Activated CD8-positive, alpha-beta T cell treated with anti-CD3 and anti-CD28 coated beads for 36 hours (primary cell): Measurements from ENCODE around the gene KRTAP12-4. TPM values are rescaled to one million over a fixed set of nuclear protein-coding genes. Genes with fewer than 3 reads are reported as not detected.

ENCODE experiments used
- ATAC-seq: fragments of 200-7000 bp; cut with Tn5 transposase; one replicate; pipeline ENCODE4 v1.10.0; 2021; ENCODE audit warnings: mild to moderate bottlenecking, moderate library complexity
- CTCF ChIA-PET: fragments of 350-600 bp; sonication (Branson Sonifier 250); formaldehyde crosslinking; loops from one replicate; lab custom pipeline; 2021; ENCODE audit warnings: antibody characterized with exemption; lab: Charles Lee
- POLR2A ChIA-PET: fragments of 350-600 bp; sonication (Branson Sonifier 250); formaldehyde crosslinking; loops from one replicate; lab custom pipeline; 2021; ENCODE audit warnings: antibody characterized with exemption; lab: Charles Lee
- DNase-seq: peaks from one replicate; pipeline ENCODE4 v3.0.0-alpha.2; 2020
- H3K27ac Mint-ChIP-seq: one replicate; pipeline ENCODE4 v1.8.0; 2021; ENCODE audit warnings: mild to moderate bottlenecking, mixed read lengths
- H3K27me3 Mint-ChIP-seq: one replicate; pipeline ENCODE4 v1.8.0; 2021; ENCODE audit warnings: mixed read lengths
- H3K36me3 Mint-ChIP-seq: one replicate; pipeline ENCODE4 v1.8.0; 2021; ENCODE audit warnings: low read depth, mixed read lengths
- H3K4me1 Mint-ChIP-seq: one replicate; pipeline ENCODE4 v1.8.0; 2021; ENCODE audit warnings: low read depth, mixed read lengths
- H3K4me3 Mint-ChIP-seq: one replicate; pipeline ENCODE4 v1.8.0; 2021; ENCODE audit warnings: mild to moderate bottlenecking, moderate library complexity, mixed read lengths
- H3K9me3 Mint-ChIP-seq: one replicate; pipeline ENCODE4 v1.8.0; 2021; ENCODE audit warnings: mixed read lengths
- CTCF ChIP-seq: fragments of 200-600 bp; IDR thresholded peaks from one replicate; pipeline ENCODE4 v1.8.0; 2022; ENCODE audit warnings: antibody characterized with exemption, mild to moderate bottlenecking
- intact Hi-C: fragments of 100-400 bp; cut with micrococcal nuclease; formaldehyde crosslinking; loops from one replicate; pipeline ENCODE4 v1.10.0; 2022
- total RNA-seq, 2 experiments: library from RNA; stranded (reverse); gene quantifications; one replicate each; pipeline ENCODE4 v1.2.3, GENCODE V29; 2021

Gene KRTAP12-4
- total RNA-seq, 2 experiments from 2014 or later: not detected

- Mint-ChIP-seq H3K36me3 (peaks cover 20% of the 10 kb centered on the region), H3K4me3 (no peak overlapping the region), H3K27me3 (no peaks in the 10 kb centered on the region), H3K4me1 (peaks cover 41% of the 10 kb centered on the region), H3K27ac (no peak overlapping the region), H3K9me3 (peaks cover 28% of the 10 kb centered on the region)
- ChIA-PET CTCF (no interaction called here), POLR2A (no interaction called here)
- TF ChIP-seq CTCF: no peak
- DNase-seq: no peak
- ATAC-seq: no peak
- intact Hi-C loops: no loop called here
Observed at GRCh38 chr21:44617071-44617501, 37.4 kb downstream of the KRTAP12-4 start.

- TF ChIP-seq CTCF: no peak
- intact Hi-C loops: no loop called here
- H3K27ac Mint-ChIP-seq: no peak overlapping the region
Observed at GRCh38 chr21:44616591-44616926, 37.9 kb downstream of the KRTAP12-4 start.

GRCh38 chr21:44615911-44616590 lies 38.4 kb downstream of the KRTAP12-4 start:
- intact Hi-C loops: no loop called here
- H3K4me1 Mint-ChIP-seq: peaks cover 41% of the 10 kb centered on the region

More at GRCh38 chr21:44616591-44616926, 37.9 kb downstream of the KRTAP12-4 start:
- CTCF ChIA-PET: no interaction called here
- peaks cover 41% of the 10 kb centered on the region for H3K4me1 Mint-ChIP-seq
- POLR2A ChIA-PET: interaction anchor here (0.6 kb wide), 1 partner anchor 307 kb away, joined by 3 read pairs; no protein-coding TSS in a partner anchor
- H3K27me3 Mint-ChIP-seq: no peaks in the 10 kb centered on the region
- ATAC-seq: no peak
- peaks cover 26% of the 10 kb centered on the region for H3K9me3 Mint-ChIP-seq
- no peak overlapping the region for H3K4me3 Mint-ChIP-seq
- DNase-seq: no peak
- H3K36me3 Mint-ChIP-seq: peaks cover 20% of the 10 kb centered on the region

GRCh38 chr21:44615466-44615865 lies 39.0 kb downstream of the KRTAP12-4 start:
- no peak for DNase-seq
- intact Hi-C loops: no loop called here
- Mint-ChIP-seq H3K9me3 (peaks cover 28% of the 10 kb centered on the region), H3K36me3 (peaks cover 17% of the 10 kb centered on the region), H3K4me1 (peaks cover 41% of the 10 kb centered on the region), H3K4me3 (no peak overlapping the region), H3K27ac (no peak overlapping the region), H3K27me3 (no peaks in the 10 kb centered on the region)
- POLR2A ChIA-PET: no interaction called here
- no peak for ATAC-seq
- CTCF ChIA-PET: no interaction called here
- no peak for TF ChIP-seq CTCF

More at GRCh38 chr21:44615911-44616590, 38.4 kb downstream of the KRTAP12-4 start:
- TF ChIP-seq CTCF: no peak
- no peaks in the 10 kb centered on the region for H3K27me3 Mint-ChIP-seq
- ATAC-seq (no peak), DNase-seq (no peak)
- H3K9me3 Mint-ChIP-seq: peaks cover 30% of the 10 kb centered on the region
- H3K36me3 Mint-ChIP-seq: peaks cover 20% of the 10 kb centered on the region
- H3K4me3 Mint-ChIP-seq: no peak overlapping the region
- ChIA-PET POLR2A (interaction anchor here (0.6 kb wide), 1 partner anchor 308 kb away, joined by 3 read pairs; no protein-coding TSS in a partner anchor), CTCF (no interaction called here)
- no peak overlapping the region for H3K27ac Mint-ChIP-seq

GRCh38 chr21:44614961-44615391 lies 39.5 kb downstream of the KRTAP12-4 start:
- no peak overlapping the region for H3K4me3 Mint-ChIP-seq
- no peak for TF ChIP-seq CTCF
- H3K36me3 Mint-ChIP-seq: peaks cover 14% of the 10 kb centered on the region
- H3K27ac Mint-ChIP-seq: no peak overlapping the region
- ChIA-PET POLR2A (no interaction called here), CTCF (no interaction called here)
- intact Hi-C loops: no loop called here
- no peak for ATAC-seq
- peaks cover 25% of the 10 kb centered on the region for H3K9me3 Mint-ChIP-seq
- H3K27me3 Mint-ChIP-seq: no peaks in the 10 kb centered on the region
- peaks cover 39% of the 10 kb centered on the region for H3K4me1 Mint-ChIP-seq
- DNase-seq: no peak
